NCI-H524 treated with DMSO at 0.1 percent for 48 hours (cell line): ENCODE results near the gene TAC3.
"Not testable (repeated sequence)": the region's sequence is repeated elsewhere in the genome, so short reads cannot be mapped to it uniquely, and the experiment has no call there.

Source experiments
- DNase-seq: peaks from one replicate; lab custom pipeline; 2025; lab: John Stamatoyannopoulos, UW

The TAC3 gene

DNA sequence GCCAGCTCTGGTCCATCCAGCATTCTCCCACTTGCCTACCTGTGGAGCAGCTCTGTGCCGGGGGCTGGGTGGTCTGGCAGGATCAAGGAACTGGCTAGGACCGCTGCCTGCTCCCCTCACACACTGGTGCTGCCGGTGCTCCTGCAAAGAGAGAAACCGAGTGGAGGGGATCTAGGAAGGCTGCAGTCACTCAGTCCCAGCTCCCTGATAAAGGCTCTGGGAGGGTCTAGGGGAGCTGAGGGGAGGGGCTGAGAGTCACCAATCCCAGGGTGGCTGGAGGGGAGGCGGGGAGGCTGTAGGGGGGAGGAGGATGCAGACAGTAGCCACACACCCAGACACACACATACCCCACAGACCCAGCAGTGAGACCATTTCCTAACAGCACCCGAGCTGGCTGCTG is at the start of gene TAC3:
Gene TAC3 (minus strand): TSS at position 182 of the 400 bp plus-strand sequence. CDS start 732 bp downstream, outside the sequence.
- no peak for DNase-seq

DNA sequence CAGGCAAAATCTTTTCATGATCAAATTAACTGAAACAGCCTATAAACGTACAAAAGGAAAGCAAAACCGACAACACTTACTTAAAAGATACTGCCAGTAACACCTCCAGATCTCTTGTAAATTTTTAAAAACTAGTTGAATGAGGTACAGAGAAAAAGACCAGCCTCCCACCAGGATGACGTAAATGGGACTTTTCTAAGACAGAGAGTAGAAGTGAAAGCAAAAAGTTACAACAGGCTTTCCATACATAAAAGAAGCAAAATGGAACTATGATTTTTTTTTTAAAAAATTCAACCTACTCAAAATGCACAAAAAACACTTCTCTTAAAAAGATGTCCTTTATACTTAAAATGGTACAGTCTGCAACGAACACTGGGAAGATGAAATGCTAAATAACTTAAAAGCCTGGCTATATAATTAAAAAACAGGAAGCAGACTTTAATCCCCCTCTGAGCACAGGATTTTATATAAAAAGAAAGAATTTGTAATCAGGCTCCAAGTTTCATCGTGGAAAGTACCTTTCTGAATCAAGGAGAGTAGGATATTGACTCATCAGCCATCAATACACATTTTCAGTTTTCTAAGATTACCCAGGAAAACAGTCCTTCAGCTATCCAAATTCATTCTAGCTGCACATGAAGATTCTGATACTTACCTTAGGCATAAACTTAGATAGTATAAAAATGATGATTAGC is 47.8 kb upstream of the TAC3 start:
- DNase-seq = no peak

DNA sequence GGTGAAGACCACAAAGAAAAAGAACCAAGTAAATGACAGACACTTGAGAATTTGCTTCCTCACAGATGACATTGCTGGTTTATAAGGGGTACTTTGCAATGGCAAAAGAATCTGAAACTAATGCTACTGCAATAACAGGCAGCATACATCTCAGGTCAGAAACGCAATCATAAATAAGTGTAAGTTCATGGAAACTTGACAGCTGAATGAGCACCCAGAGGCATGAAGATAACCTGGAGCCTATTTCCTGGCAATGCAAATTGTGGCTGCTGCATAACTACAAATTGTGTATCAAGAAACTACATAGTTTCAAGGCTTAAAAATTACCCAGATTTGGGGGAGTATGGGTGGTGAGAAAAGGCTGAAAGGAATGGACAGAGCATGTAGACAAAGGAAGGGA is 42.1 kb upstream of the TAC3 start:
- no peak for DNase-seq

DNA sequence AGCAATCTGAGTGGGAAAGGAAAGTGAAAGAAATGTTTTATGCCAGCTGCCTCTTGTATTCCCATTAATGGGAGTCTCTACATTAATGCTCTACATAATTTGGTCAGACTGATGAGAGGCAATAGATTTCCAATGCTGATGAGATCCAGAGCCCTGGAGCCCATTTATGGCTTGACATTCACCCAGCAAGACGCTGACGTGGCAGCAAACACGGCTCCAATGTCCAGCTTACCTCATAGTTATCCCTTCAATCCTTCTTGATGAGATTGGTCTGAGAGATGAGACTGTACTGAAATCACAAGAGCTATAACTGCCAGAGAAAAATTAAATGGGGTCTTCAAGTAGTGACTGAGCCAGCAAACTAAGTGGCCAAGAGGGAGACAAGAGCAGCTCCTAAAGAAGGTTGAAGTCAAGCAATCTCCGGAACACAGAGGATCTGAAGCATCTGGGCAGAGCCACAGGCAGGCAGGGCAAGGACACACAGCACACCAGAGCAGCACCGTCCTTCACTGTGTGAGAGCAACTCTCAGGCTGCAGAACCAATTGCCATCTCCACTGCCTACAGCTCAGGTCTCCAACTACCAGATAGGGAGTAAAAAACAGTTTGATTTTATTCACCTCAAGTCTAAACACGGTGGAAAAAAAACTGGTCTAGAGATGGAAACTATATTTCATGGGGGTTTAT is 40.9 kb upstream of the TAC3 start:
- DNase-seq = no peak

DNA sequence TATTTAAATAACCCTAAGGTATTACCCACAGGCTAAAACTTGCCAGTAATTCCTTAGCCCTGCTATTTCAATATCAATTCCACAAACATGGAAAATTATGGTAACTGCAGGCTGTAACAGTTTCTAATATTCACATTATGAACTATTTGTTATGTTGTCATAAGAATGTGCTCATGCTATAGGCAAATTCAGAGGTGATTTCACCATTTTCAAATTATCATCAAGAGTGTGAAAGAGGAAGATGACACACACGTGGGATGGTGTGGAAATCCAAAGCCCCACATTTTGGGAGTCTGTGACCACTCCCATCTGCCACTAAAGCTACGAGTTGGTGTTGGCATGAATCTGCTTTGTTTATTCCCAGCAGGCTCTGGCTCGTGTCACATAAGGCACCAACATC is 39.5 kb upstream of the TAC3 start:
- DNase-seq = no peak

DNA sequence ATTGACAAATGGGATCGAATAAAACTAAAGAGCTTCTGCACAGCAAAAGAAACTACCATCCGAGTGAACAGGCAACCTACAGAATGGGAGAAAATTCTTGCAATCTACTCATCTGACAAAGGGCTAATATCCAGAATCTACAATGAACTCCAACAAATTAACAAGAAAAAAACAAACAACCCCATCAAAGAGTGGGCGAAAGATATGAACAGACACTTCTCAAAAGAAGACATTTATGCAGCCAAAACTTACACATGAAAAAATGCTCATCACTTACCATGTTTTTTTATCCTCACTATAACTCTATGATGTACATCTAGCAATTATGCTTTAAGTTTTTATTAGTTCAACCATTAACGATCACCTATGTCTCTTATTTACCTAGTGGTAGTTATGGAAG is 37.6 kb upstream of the TAC3 start:
- DNase-seq = not testable (repeated sequence)

DNA sequence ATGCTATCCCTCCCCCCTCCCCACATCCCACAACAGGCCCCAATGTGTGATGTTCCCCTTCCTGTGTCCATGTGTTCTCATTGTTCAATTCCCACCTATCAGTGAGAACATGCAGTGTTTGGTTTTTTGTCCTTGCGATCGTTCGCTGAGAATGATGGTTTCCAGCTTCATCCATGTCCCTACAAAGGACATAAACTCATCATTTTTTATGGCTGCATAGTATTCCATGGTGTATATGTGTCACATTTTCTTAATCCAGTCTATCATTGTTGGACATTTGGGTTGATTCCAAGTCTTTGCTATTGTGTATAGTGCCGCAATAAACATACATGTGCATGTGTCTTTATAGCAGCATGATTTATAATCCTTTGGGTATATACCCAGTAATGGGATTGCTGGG is 36.8 kb upstream of the TAC3 start:
- DNase-seq = not testable (repeated sequence)

DNA sequence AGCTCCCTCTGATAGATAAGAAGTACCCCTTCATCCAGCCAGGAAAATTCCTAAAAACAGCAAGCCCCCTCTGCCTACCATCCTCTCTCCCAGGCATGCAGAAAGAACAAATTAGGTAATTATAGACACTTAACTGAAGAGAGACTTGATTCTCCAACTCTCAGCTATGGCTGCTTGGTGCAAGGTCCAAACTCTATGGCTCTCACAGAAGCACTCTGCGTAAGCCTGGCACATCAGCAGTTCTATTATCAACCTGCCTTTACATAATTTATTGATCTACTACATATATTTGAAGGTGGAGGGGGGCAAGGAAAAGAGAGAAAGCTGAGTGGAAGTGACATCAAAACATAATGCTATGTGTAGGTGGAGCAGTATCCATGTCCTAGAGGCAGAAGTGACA is 34.7 kb upstream of the TAC3 start:
- DNase-seq = no peak

DNA sequence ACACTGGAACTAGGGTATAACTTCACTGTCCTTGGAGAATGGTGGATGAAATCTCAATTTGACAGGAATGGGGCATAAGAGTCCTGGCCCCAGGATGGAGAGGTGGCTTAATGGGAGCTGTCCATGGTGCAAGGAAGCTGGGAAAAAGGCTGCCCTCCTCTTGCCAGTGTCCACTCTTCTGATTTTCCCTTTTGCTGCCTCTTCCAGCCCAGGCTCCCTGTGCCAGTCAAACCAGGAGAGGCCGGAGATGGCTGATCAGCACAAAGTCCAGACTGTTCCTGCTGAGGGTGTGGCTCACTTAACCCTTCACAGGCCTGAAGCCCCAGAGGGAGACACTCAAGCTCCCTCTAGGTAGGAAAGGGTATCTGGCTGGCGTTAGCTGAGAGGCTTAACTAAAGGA is 33.6 kb upstream of the TAC3 start, which contains the start of gene MYO1A:
Gene MYO1A (minus strand): TSS at position 240 of the 400 bp plus-strand sequence. CDS start 1,806 bp downstream, outside the sequence.
- DNase-seq = no peak

DNA sequence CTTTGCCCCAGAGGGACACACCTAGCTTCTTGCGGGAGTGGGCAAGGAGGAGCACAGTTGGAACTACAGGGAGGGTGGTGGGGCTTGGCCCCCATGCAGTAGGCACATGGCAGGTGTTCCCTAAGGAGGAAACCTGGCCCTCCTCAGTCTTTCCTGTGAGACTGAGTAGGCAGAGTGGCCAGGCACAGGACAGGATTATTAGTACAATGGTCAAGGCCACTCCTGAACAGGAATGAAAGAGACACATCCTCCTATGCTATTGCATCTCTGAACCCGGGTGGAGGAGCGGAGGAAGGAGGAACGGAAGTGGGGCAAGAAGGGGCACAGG is 32.8 kb upstream of the TAC3 start:
- DNase-seq = no peak

DNA sequence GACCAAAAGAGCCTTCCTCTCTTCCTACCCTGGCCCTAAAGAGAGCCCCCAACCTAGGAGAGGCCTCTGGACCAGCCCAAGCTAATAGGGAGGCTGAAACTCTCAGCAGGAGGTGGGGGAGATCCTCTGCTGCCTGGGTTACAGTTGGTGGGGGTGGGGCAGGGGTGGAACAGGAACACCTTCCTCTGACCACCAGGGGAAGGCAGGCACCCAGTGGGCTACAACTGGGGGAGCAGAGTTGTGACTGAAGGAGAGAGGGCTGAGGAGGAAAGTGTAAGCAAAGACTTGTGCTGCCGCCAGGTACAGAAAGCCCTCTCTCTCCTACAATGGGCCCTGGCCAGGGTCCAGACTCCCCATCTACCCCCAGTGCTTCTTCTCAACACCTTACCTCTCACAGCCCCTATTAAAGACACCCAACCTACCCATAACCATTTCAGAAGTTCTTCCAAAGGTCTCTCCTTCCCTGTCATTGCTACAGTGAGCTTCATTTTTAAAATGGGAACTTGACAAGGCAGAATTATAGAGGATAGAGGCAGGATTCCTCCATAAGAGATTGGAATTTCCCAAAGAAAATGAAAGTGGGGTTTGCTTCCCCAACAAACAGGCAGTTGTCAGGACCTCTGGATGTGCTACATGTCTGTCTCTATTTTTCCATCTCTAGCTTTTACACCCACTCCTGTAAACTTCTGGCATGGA is 32.2 kb upstream of the TAC3 start:
- no peak for DNase-seq

DNA sequence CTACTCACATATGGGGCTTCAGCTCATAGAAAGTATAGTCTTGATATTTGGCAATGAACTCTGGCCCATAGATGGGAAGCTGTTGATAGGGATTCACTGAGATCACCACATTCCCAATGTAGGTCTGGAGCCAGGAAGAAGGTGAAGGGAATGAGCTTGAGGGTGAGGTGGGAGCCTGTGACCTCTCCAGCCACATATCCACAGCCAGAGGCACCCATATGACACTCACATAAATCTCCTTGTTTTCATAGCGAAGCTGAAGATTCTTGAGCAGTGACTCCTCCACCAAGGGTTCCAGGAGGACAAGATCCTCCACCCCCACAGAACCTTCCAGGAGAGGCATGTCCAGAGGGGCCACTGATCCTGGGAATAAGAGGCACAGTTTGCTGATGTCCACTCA is 31.7 kb upstream of the TAC3 start:
- DNase-seq = no peak

DNA sequence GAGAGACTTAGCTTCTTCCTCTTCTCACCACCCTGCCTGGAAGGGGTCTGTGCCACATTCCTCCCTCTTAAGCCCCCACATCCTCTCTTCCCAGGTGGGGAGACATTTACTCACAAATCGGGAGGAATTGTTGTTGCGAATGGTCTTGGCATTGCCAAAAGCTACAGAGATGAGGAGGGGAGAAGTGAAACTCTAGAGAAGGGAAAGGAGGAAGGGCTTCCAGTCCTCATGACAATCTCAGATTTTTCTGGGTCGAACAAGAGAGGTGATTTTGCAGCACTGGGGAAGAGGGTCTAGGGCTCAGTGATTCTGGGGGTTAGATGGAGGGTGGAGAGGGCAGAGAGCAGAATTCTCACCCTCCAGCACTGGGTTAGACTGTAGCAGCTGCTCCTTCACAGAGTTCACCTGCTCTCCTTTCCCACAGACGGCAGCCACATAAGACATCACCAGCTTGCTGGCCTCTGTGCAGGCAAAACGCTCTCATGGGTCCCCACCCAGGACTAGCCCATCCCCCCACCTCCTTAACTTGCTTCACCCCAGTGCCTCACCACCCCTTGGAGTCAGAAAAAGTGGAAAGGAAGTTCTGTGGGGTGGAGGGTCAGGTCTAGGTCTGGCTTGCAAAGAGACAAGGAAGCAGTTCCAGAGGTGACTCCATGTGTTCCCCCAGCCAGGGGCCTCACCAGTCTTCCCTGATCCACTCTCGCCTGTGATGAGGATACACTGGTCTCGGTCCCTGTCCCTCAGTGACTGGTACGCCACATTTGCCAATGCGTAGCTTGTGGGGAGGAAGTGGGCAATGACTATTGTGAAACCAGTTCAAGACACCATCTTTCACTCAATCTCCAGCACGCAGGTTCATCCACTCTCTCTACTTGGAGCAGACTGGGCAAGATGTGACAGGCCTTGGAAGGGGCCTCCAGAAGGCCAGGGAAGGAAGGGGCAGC is 30.9 kb upstream of the TAC3 start:
- DNase-seq = no peak

DNA sequence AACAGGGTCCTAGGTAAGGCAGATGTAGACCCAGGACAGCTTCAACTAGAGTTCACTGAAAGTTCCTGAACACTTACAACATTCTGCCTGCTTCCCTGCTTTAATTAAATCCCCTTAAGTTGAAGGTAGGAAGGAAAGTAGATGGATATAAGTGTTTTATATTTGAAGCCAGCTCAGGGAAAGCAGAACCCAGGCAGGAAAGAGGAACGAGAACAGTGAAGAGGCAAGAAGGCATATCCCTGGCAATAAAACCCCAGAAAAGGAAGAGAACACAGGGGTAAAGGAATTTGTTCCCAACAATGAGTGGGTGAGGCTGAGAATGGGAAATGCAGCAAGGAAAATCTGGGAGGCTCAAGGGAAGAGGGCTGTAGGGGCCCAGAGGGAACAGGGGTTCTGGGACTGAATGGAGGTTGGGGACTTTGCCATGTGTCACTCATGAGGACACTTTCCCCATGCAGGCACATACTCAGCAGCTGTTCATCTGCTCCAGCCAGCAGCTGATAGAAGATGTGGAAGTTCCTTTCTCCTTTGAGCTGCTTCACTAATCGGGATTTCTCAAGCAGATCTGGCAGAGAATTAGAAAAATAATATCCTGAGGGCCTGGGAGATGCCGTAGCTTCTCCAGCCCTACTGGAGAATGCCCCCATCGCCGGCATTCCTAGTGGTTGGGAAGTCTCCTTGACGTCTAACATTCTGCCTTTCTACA is 29.9 kb upstream of the TAC3 start:
- no peak for DNase-seq

DNA sequence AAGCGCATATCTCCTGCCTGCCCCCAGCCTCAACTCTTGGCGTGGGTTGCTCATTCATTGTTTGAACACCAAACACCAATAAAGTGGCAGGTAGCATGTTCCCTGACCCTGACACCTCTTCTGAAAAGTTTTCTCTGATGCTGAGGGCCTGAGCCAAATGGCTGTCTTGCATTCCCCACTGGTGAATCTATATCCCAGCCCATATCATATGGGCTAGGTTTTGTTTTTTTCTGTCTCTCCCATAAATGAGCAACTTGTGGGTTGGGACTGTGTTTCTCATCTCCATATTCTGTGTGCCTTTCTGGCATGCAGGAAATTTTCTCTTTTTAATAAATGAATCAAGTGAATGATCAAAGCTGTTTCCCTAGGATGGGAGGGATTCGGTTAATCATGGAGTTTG is 28.6 kb upstream of the TAC3 start:
- no peak for DNase-seq

DNA sequence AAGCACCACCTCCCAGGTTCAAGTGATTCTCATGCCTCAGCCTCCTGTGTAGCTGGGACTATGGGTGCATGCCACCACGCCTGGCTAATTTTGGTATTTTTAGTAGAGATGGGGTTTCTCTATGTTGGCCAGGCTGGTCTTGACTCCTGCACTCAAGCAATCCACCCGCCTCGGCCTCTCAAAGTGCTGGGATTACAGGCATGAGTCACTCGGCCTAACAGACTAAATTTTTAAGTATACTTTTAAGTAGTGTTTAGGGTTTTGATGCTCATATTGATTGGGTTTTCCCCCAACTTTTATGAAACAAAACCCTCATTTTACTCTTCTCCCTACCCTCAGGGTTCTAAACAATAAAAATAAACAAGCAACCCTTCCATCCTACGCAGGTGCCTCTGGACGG is 28.1 kb upstream of the TAC3 start:
- DNase-seq = no peak

DNA sequence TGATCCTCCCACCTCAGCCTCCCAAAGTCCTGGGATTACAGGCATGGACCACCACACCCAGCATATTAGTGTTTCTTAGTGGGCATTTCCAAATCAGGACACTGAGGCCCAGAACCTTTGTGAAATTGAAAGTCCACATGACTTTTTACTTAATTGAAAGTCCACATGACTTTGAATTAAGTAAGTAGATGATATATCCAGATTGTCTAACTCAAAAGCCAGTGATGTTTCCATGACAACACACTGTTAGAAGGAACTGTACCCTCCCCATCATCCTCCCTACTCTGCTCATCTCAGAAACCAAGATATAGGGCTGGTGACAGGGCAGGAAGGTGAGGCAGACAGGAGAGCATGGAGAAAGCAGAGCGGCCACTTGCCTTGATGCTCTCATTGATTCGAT is 26.4 kb upstream of the TAC3 start:
- DNase-seq = no peak

DNA sequence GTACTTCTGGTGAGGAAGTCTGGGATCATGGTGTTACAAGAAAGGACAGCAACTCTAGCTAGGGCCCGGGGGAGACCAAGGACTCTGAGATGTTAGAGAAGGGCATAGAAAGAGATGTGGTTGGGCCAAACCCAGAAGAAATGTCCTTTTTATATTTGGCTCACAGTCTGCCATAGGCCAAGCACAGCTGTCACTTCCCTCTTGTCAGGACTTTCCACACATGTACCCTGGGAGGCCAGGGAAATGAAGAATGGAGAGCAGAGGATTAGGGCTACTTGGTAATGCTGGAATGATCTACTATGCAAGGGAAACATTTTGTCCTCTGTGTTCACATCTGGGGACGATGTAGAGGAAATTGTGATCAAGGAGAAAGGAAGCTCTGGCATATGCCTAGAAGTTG is 24.4 kb upstream of the TAC3 start:
- DNase-seq = no peak

DNA sequence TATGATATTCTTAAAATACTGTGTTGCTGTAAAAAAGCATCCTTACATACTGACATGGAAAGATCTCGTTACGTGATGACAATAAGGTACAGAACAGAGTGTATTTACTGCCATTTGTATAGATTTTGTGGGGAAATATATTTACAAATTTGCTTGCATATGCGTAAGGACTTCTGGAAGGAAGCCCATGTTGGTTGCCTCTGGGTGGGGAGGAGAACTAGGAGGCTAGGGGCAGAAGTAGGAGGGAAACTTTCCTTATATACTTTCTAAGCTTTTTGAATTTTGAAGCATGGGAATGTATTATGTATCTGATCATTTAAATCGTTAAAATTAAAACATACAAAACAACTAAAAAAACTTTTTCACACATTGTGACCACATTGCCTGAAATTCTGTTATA is 23.9 kb upstream of the TAC3 start:
- no peak for DNase-seq

DNA sequence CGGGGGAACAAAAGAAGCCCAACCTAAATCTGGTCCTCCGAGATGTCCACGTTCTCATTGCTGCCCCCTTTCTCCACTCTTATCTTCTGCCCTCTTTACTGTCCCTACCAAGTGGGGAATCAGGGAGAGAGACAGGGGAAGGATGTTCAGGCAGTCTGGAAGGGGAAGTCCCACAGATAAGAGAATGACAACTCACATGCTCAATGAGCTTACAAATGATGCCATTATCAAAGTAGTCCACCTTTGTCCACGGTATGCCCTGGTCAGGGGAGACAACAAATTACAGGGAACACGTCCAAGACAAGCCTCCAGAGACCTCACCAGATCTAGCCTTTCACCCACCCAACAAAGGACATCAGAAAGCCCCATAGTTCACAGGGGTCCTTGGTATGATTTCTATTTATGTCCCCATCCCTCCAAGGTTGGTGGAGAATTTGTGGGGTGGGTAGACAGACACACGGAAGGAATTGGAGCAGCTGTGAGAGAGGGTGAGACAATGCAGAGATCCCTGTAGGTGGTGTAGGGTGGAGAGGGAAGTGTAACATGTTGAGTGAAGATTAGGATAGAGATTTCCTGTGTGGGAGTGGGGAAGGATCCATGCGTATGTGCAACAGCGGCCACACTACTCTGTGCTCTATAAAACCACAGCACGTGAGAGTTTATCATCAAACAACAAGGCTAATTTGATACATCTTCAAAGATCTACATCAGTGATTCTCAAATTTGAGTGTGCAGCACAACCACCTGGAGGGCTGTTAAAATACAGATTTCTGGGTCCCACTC is 22.9 kb upstream of the TAC3 start:
- DNase-seq = no peak

DNA sequence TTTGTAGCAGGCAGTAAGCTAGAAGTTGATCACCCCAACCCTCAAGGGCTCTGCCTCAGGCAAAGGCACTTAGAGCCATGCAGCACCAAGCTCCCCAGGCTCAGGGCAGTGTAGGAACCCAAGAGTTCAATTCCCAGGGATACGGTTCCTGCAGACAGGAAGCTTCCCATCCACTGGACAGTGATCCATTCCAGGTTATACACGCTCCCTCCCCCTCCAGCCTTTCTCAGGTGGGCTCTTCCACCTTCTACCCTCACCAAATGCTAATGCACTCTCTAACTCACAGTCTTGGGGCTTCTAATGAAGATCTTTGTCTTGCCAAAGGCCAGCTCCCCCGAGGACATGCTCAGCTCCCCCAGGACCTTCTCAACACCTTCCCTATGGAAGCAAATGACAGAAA is 20.9 kb upstream of the TAC3 start:
- DNase-seq = no peak
